ENCODE measurements around the gene LRRC4C. TPM values are rescaled to one million over a fixed set of nuclear protein-coding genes. Genes with fewer than 3 reads are reported as not detected.

The LRRC4C gene
- total and polyA plus RNA-seq, 4 donors: 0.33 to 5.3 (median 0.43) TPM

GRCh38 chr11:41118521-41118920 lies 340.9 kb downstream of the LRRC4C start:
- Histone ChIP-seq H3K9me3 (ENCODE audit: control insufficient read depth in 4 of 4, insufficient read depth in 3 of 4, low read length in 3 of 4) (no peaks in the 10 kb centered on the region), H3K4me3 (no peak overlapping the region), H3K27ac (ENCODE audit: low read depth in 1 of 2, low read length in 1 of 2) (no peak overlapping the region), H3K36me3 (ENCODE audit: control insufficient read depth in 4 of 4, insufficient read depth in 4 of 4, low read length in 4 of 4) (no peaks in the 10 kb centered on the region), H3K9ac (ENCODE audit: insufficient read depth in 1 of 2, low read length in 2 of 2) (no peak overlapping the region), H3K27me3 (ENCODE audit: control insufficient read depth in 3 of 3, insufficient read depth in 3 of 3, low read length in 2 of 3) (peaks cover 0 to 8% (median 0%) of the 10 kb centered on the region in 3 donors), H3K4me1 (ENCODE audit: control insufficient read depth in 5 of 5, insufficient read depth in 5 of 5, low read length in 5 of 5) (no peaks in the 10 kb centered on the region)
- DNase-seq (no peak), ATAC-seq (ENCODE audit: insufficient read depth, low FRiP score) (no peak)
- no peak for TF ChIP-seq CTCF (IDR thresholded peaks at IDR 0.05; ENCODE audit: control extremely low read depth, extremely low read depth)
- 68 to 71% methylated on average over 2 of the region's 2 CpGs for WGBS, 2 donors

- DNase-seq (no peak), ATAC-seq (ENCODE audit: insufficient read depth, low FRiP score) (no peak)
- 53 to 57% methylated on average over 3 of the region's 3 CpGs for WGBS, 2 donors
- H3K4me3 ChIP-seq: no peak overlapping the region
- no peaks in the 10 kb centered on the region for H3K4me1 ChIP-seq (ENCODE audit: control insufficient read depth in 5 of 5, insufficient read depth in 5 of 5, low read length in 5 of 5)
- H3K9me3 ChIP-seq (ENCODE audit: control insufficient read depth in 4 of 4, insufficient read depth in 3 of 4, low read length in 3 of 4): no peaks in the 10 kb centered on the region
- H3K9ac ChIP-seq (ENCODE audit: insufficient read depth in 1 of 2, low read length in 2 of 2): no peak overlapping the region
- peaks cover 0 to 13% (median 0%) of the 10 kb centered on the region in 3 donors for H3K27me3 ChIP-seq (ENCODE audit: control insufficient read depth in 3 of 3, insufficient read depth in 3 of 3, low read length in 2 of 3)
- H3K27ac ChIP-seq (ENCODE audit: low read depth in 1 of 2, low read length in 1 of 2): no peak overlapping the region
- TF ChIP-seq CTCF (IDR thresholded peaks at IDR 0.05; ENCODE audit: control extremely low read depth, extremely low read depth): no peak
- H3K36me3 ChIP-seq (ENCODE audit: control insufficient read depth in 4 of 4, insufficient read depth in 4 of 4, low read length in 4 of 4): no peaks in the 10 kb centered on the region
These were observed 342.5 kb downstream of the LRRC4C start for GRCh38 chr11:41116970-41117369.

GRCh38 chr11:41115066-41115465 lies 344.4 kb downstream of the LRRC4C start:
- no peaks in the 10 kb centered on the region for H3K9me3 ChIP-seq (ENCODE audit: control insufficient read depth in 4 of 4, insufficient read depth in 3 of 4, low read length in 3 of 4)
- H3K27me3 ChIP-seq (ENCODE audit: control insufficient read depth in 3 of 3, insufficient read depth in 3 of 3, low read length in 2 of 3): peaks cover 0 to 24% (median 0%) of the 10 kb centered on the region in 3 donors
- no peaks in the 10 kb centered on the region for H3K4me1 ChIP-seq (ENCODE audit: control insufficient read depth in 5 of 5, insufficient read depth in 5 of 5, low read length in 5 of 5)
- no peaks in the 10 kb centered on the region for H3K36me3 ChIP-seq (ENCODE audit: control insufficient read depth in 4 of 4, insufficient read depth in 4 of 4, low read length in 4 of 4)
- DNase-seq (no peak), ATAC-seq (ENCODE audit: insufficient read depth, low FRiP score) (no peak)
- H3K4me3 ChIP-seq: no peak overlapping the region
- no peak overlapping the region for H3K9ac ChIP-seq (ENCODE audit: insufficient read depth in 1 of 2, low read length in 2 of 2)
- no peak for TF ChIP-seq CTCF (IDR thresholded peaks at IDR 0.05; ENCODE audit: control extremely low read depth, extremely low read depth)
- H3K27ac ChIP-seq (ENCODE audit: low read depth in 1 of 2, low read length in 1 of 2): no peak overlapping the region

- H3K9ac ChIP-seq (ENCODE audit: insufficient read depth in 1 of 2, low read length in 2 of 2): no peak overlapping the region
- 56 to 62% methylated on average over 2 of the region's 2 CpGs for WGBS, 2 donors
- ATAC-seq (ENCODE audit: insufficient read depth, low FRiP score): no peak
These were observed 346.3 kb downstream of the LRRC4C start for GRCh38 chr11:41113160-41113559.

More at GRCh38 chr11:41113160-41113559, 346.3 kb downstream of the LRRC4C start:
- no peak for TF ChIP-seq CTCF (IDR thresholded peaks at IDR 0.05; ENCODE audit: control extremely low read depth, extremely low read depth)
- DNase-seq: no peak
- Histone ChIP-seq H3K4me1 (ENCODE audit: control insufficient read depth in 5 of 5, insufficient read depth in 5 of 5, low read length in 5 of 5) (no peaks in the 10 kb centered on the region), H3K9me3 (ENCODE audit: control insufficient read depth in 4 of 4, insufficient read depth in 3 of 4, low read length in 3 of 4) (no peaks in the 10 kb centered on the region), H3K36me3 (ENCODE audit: control insufficient read depth in 4 of 4, insufficient read depth in 4 of 4, low read length in 4 of 4) (no peaks in the 10 kb centered on the region), H3K4me3 (no peak overlapping the region), H3K27me3 (ENCODE audit: control insufficient read depth in 3 of 3, insufficient read depth in 3 of 3, low read length in 2 of 3) (peaks cover 0 to 33% (median 0%) of the 10 kb centered on the region in 3 donors), H3K27ac (ENCODE audit: low read depth in 1 of 2, low read length in 1 of 2) (no peak overlapping the region)

All from lung (tissue), 12 donors.